Measurements from ENCODE around the gene ECHDC1.

DNA sequence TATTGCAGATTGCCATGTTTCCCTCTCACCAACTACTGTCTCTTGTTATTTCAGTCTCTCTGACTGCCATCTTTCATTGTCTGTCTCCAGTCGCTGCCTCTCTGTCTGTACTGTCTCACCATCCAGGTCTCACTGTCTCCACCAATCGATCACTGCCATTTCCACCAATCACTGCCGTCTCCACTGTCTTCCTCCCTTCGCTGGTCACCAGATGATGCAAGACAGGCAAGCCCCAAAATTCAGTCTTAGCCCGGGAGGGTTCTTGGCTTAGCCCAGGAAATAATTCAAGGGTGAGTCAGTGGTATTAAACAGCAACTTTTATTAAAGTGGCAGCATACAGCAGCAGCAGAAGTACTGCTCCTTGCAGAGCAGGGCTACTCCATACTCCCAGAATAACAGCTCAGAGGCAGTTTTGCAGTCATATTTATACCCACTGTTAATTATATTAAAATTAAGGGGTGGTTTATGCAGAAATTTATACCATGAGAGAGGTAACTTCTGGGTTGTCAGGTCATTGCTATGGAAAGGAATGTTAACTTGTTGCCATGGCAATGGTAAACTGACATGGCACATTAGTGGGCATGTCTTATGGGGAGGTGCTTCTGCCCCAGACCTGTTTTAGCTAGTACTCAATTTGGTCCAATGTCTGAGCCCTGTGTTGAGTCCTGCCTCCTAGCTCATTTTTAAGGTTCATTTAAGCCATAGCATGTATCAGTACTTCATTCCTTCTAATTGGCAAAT lies 23.0 kb upstream of the ECHDC1 start:
- TF ChIP-seq CTCF (IDR thresholded peaks at IDR 0.05): no peak
- TF ChIP-seq POLR2A (IDR thresholded peaks at IDR 0.05): no peak
